HepG2 (cell line): ENCODE data around the gene EXOC7. TPM values are rescaled to one million over a fixed set of nuclear protein-coding genes. Genes with fewer than 3 reads are reported as not detected.

Source experiments
- ATAC-seq: fragments of 200-7000 bp; cut with Tn5 transposase; 3 replicates; pipeline ENCODE4 v1.9.1; 2020; ENCODE audit warnings: mild to moderate bottlenecking, moderate library complexity
- BruUV-seq: library from RNA; stranded (reverse); fragments of 400-500 nt; replicated peaks from 2 replicates; lab custom pipeline; 2021; lab: Mats Ljungman, UMichigan
- CTCF ChIA-PET: fragments of 300-600 bp; formaldehyde crosslinking; extraction: SDS; loops from one replicate; lab custom pipeline; 2021; ENCODE audit warnings: low total read pairs, inconsistent platforms, low intra/inter-chr PET ratio; lab: Yijun Ruan, JAX
- POLR2A ChIA-PET: fragments of 350-600 bp; sonication (Branson Sonifier 250); formaldehyde crosslinking; loops from one replicate; lab custom pipeline; 2020; ENCODE audit warnings: antibody characterized with exemption, inconsistent platforms; lab: Yijun Ruan, JAX
- DNase-seq: peaks from one replicate; pipeline ENCODE4 v3.0.0-alpha.2; 2015; ENCODE audit warnings: low spot score
- FAIRE-seq: peaks from 3 replicates; lab custom pipeline; 2011; peaks lifted over from hg19 to GRCh38; lab: Jason Lieb, UNC
- H2AFZ ChIP-seq: one replicate; pipeline ENCODE4 v1.6.1; 2011; ENCODE audit warnings: low read length, inconsistent platforms
- H3K27ac ChIP-seq: fragments of 300-600 bp; 3 replicates; pipeline ENCODE4 v1.8.0; 2011; ENCODE audit warnings: mixed run types, mild to moderate bottlenecking, mixed read lengths, low read length, inconsistent platforms; ENCODE audit not compliant: insufficient read depth; ENCODE audit errors: extremely low read length
- H3K27me3 ChIP-seq, 2 experiments: fragments of 200-600 bp in 1 of 2; 2 replicates in 1 of 2; 3 replicates in 1 of 2; pipeline versions ENCODE4 v1.6.0 to v1.8.0; 2011; ENCODE audit warnings: low read length in 2 of 2, mild to moderate bottlenecking in 2 of 2, moderate library complexity in 2 of 2, inconsistent platforms in 1 of 2; ENCODE audit not compliant: insufficient read depth in 2 of 2, control insufficient read depth in 1 of 2
- H3K36me3 ChIP-seq, 2 experiments: fragments of 200-600 bp in 1 of 2; replicated peaks in 1 of 2; 2 replicates in 1 of 2; 3 replicates in 1 of 2; pipeline versions ENCODE4 v1.5.1 to v1.8.0; 2011; ENCODE audit warnings: low read length in 2 of 2, inconsistent platforms in 1 of 2; ENCODE audit not compliant: insufficient read depth in 2 of 2, control insufficient read depth in 1 of 2
- H3K4me1 ChIP-seq: 2 replicates; pipeline ENCODE4 v1.5.1; 2012; ENCODE audit warnings: low read length, inconsistent platforms; ENCODE audit not compliant: insufficient read depth
- H3K4me2 ChIP-seq: 2 replicates; pipeline ENCODE4 v1.6.0; 2011; ENCODE audit warnings: low read depth, low read length, inconsistent platforms
- H3K4me3 ChIP-seq, 3 experiments: fragments of 200-600 bp in 1 of 3; sonication (generic), shearing (Covaris generic) in 1 of 3; replicated peaks in 1 of 3; 2 replicates each; pipeline ENCODE4 v1.5.1; 2011 to 2016; ENCODE audit warnings: low read length in 3 of 3, inconsistent platforms in 2 of 3, low read depth in 2 of 3, mild to moderate bottlenecking in 2 of 3, control low read depth in 1 of 3, mixed read lengths in 1 of 3; ENCODE audit not compliant: insufficient read depth in 1 of 3
- H3K79me2 ChIP-seq: one replicate; pipeline ENCODE4 v1.6.1; 2011; ENCODE audit warnings: low read length, inconsistent platforms; ENCODE audit not compliant: insufficient read depth
- H3K9ac ChIP-seq: 2 replicates; pipeline ENCODE4 v1.6.0; 2011; ENCODE audit warnings: mild to moderate bottlenecking, low read depth, low read length, inconsistent platforms; ENCODE audit not compliant: insufficient read depth
- H3K9me3 ChIP-seq: 2 replicates; pipeline ENCODE4 v1.5.1; 2012; ENCODE audit warnings: mild to moderate bottlenecking, low read length
- H4K20me1 ChIP-seq: 2 replicates; pipeline ENCODE4 v1.6.0; 2011; ENCODE audit warnings: inconsistent platforms, mild to moderate bottlenecking, low read length, moderate library complexity; ENCODE audit not compliant: insufficient read depth
- ARNTL ChIP-seq: sonication (generic); formaldehyde crosslinking; IDR thresholded peaks from 2 replicates; pipeline ENCODE4 v1.4.0; 2020; ENCODE audit warnings: mild to moderate bottlenecking, missing genetic modification reagents
- HNRNPL ChIP-seq: fragments of 200-400 bp; formaldehyde crosslinking; IDR thresholded peaks from 2 replicates; pipeline ENCODE4 v1.6.1; 2017; ENCODE audit warnings: mild to moderate bottlenecking, low read depth, low read length
- NR2C2 ChIP-seq: sonication (generic); formaldehyde crosslinking; IDR thresholded peaks from 2 replicates; pipeline ENCODE4 v1.4.0; 2020; ENCODE audit warnings: missing genetic modification reagents, mild to moderate bottlenecking, moderate library complexity, borderline replicate concordance
- PAX8 ChIP-seq: sonication (generic); formaldehyde crosslinking; IDR thresholded peaks from 2 replicates; pipeline ENCODE4 v1.8.0; 2022; ENCODE audit warnings: mild to moderate bottlenecking, missing genetic modification reagents, borderline replicate concordance
- RORA ChIP-seq: sonication (generic); formaldehyde crosslinking; IDR thresholded peaks from 2 replicates; pipeline ENCODE4 v1.5.0; 2020; ENCODE audit warnings: mild to moderate bottlenecking, missing genetic modification reagents, moderate library complexity
- TCF7 ChIP-seq: sonication (generic); IDR thresholded peaks from 2 replicates; pipeline ENCODE4 v1.6.1; 2016; ENCODE audit warnings: antibody characterized with exemption, low read depth
- TCF7L2 ChIP-seq: IDR thresholded peaks from 2 replicates; pipeline ENCODE4 v1.6.1; 2011; ENCODE audit warnings: mild to moderate bottlenecking, low read depth, low read length, moderate library complexity
- U2AF2 ChIP-seq: fragments of 200-400 bp; formaldehyde crosslinking; IDR thresholded peaks from 2 replicates; pipeline ENCODE4 v1.6.1; 2017; ENCODE audit warnings: low read depth, mild to moderate bottlenecking, low read length
- ZBTB38 ChIP-seq: sonication (generic); formaldehyde crosslinking; IDR thresholded peaks from 2 replicates; pipeline ENCODE4 v1.5.1; 2020; ENCODE audit warnings: mild to moderate bottlenecking, missing genetic modification reagents
- ZNF20 ChIP-seq: sonication (generic); formaldehyde crosslinking; IDR thresholded peaks from 2 replicates; pipeline ENCODE4 v1.4.0; 2020; ENCODE audit warnings: mild to moderate bottlenecking, moderate library complexity, missing genetic modification reagents
- ZNF484 ChIP-seq: sonication (generic); formaldehyde crosslinking; IDR thresholded peaks from 2 replicates; pipeline ENCODE4 v1.5.1; 2020; ENCODE audit warnings: mild to moderate bottlenecking, low read depth, missing genetic modification reagents, borderline replicate concordance
- ZNF501 ChIP-seq: sonication (generic); formaldehyde crosslinking; IDR thresholded peaks from 2 replicates; pipeline ENCODE4 v1.5.1; 2020; ENCODE audit warnings: mild to moderate bottlenecking, moderate library complexity, missing genetic modification reagents
- ZNF543 ChIP-seq: sonication (generic); formaldehyde crosslinking; IDR thresholded peaks from 2 replicates; pipeline ENCODE4 v1.4.0; 2020; ENCODE audit warnings: mild to moderate bottlenecking, missing genetic modification reagents
- ZSCAN22 ChIP-seq: sonication (generic); formaldehyde crosslinking; IDR thresholded peaks from 2 replicates; pipeline ENCODE4 v1.4.0; 2020; ENCODE audit warnings: mild to moderate bottlenecking, missing genetic modification reagents
- WGBS: methylation state at CpG from one replicate; pipeline ENCODE4 v1.1.6; 2017; ENCODE audit warnings: low lambda C conversion rate; 5-methylcytosine and 5-hydroxymethylcytosine counted together
- in situ Hi-C: cut with HindIII; loops from 2 replicates; pipeline ENCODE4 v1.10.0; 2017; ENCODE audit warnings: low pct_unique_long_range_greater_than_20kb; ENCODE audit not compliant: extremely low pct_ligation_motif_present
- intact Hi-C: fragments of 100-400 bp; cut with micrococcal nuclease; formaldehyde crosslinking; loops from one replicate; pipeline ENCODE4 v1.10.0; 2022; ENCODE audit not compliant: unreplicated experiment
- polyA plus RNA-seq, 8 experiments: library from polyadenylated mRNA; depleted of rRNA in 3 of 8; stranded (reverse) in 7 of 8; unstranded in 1 of 8; fragments of >200 nt; fragmentation: Illumina TruSeq in 4 of 8; extraction: Trizol in 4 of 8; gene quantifications; 2 replicates each; pipeline versions ENCODE4 v1.2.1 to v1.2.3, GENCODE V29; 2011 to 2016; ENCODE audit warnings: low read depth in 4 of 8, missing spikeins in 1 of 8, mixed read lengths in 1 of 8; ENCODE audit not compliant: insufficient read depth in 1 of 8
- total RNA-seq, 5 experiments: library from RNA; depleted of rRNA; stranded (reverse); fragments of >200 nt; fragmentation: Illumina TruSeq; extraction: Trizol; gene quantifications; 2 replicates each; pipeline ENCODE4 v1.2.3, GENCODE V29; 2016; ENCODE audit warnings: low read depth in 1 of 5
- TF ChIP-seq, protein P1 (sequence below): sonication (generic); formaldehyde crosslinking; IDR thresholded peaks from 2 replicates; pipeline ENCODE4 v1.4.0; 2020; ENCODE audit warnings: missing genetic modification reagents
- TF ChIP-seq, protein P2 (sequence below): sonication (generic); formaldehyde crosslinking; IDR thresholded peaks from 2 replicates; pipeline ENCODE4 v1.4.0; 2020; ENCODE audit warnings: missing genetic modification reagents
- TF ChIP-seq, protein P3 (sequence below): sonication (generic); formaldehyde crosslinking; IDR thresholded peaks from 2 replicates; pipeline ENCODE4 v1.4.0; 2020; ENCODE audit warnings: missing genetic modification reagents; ENCODE audit errors: not compliant biosample characterization
- TF ChIP-seq, protein P4 (sequence below): sonication (generic); formaldehyde crosslinking; IDR thresholded peaks from 2 replicates; pipeline ENCODE4 v1.4.0; 2020; ENCODE audit warnings: missing genetic modification reagents

Gene EXOC7
- total and polyA plus RNA-seq, 2 of the 13 experiments (the other 11 are each of a cell fraction or from before 2014, with no cell fraction given): 86.9 to 116 TPM

DNA sequence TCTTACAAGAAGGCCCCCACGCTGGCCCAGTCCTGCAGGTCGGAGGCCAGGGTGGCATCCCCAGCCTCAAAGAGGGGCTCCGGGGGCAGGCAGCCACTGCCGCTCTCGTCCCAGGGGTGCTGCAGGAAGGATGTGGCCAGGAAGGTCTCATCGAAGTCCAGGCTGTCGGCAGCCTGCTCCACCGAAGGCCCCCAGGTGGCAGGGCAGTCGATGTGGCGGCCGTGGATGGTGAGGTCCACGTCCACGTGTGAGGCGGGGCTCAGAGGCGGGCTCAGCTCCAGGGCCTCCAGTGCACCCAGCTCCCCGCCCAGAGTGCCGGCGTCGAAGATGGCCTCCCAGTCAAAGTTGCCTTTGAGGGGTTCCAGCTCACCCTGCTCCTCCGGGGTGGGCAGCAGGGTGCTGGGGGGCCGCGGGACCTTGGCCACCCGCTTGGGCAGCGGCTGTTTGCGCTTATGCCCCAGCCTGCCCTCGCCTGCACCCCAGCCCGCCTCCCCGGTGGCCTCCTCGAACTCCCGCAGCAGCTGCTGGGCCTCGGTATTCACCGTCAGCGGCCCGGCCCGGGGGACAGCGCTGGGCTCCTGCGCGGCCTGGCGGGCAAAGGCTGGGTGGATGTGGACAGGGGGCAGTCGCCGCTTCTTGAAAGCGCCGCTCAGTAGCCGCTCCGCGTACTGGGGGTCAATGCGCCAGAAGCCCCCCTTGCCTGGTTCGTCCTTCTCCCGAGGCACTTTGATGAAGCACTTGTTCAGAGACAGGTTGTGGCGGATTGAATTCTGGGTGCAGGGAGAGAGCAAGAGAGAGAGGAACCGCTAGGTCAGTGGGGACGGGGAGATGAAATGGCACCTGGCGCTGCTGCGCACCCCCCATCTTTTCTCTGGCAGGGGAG lies 34.0 kb upstream of the EXOC7 start:
- intact Hi-C loops: no loop called here
- Histone ChIP-seq H3K4me3 (peak overlapping the region; percentile 27 to 71 (median 52); a peak in 5 of 6 replicates), H3K9ac (peak overlapping the region; percentile 54), H3K4me1 (peaks cover 91% of the 10 kb centered on the region), H3K36me3 (no peaks in the 10 kb centered on the region), H3K9me3 (no peaks in the 10 kb centered on the region), H3K79me2 (no peaks in the 10 kb centered on the region), H2AFZ (no peak overlapping the region), H3K4me2 (peak overlapping the region; percentile 92), H4K20me1 (no peaks in the 10 kb centered on the region), H3K27ac (peak overlapping the region; percentile 70), H3K27me3 (peaks cover 3 to 14% of the 10 kb centered on the region in 2 experiments)
- POLR2A ChIA-PET: interaction anchor here (1.0 to 1.8 kb wide), 10 partner anchors 9 to 261 kb away, joined by 3 to 14 read pairs (median 5); no protein-coding TSS in a partner anchor
- BruUV-seq: TSS peak; percentile 65
- FAIRE-seq (peak; percentile 23), DNase-seq (no peak), ATAC-seq (no peak)
- CTCF ChIA-PET: interaction anchor here (1.2 kb wide), 1 partner anchor 17 kb away, joined by 3 read pairs; no protein-coding TSS in a partner anchor
- in situ Hi-C loops: no loop called here
- WGBS: 88% methylated on average over 37 of the region's 54 CpGs
- TF ChIP-seq, protein P1, sequence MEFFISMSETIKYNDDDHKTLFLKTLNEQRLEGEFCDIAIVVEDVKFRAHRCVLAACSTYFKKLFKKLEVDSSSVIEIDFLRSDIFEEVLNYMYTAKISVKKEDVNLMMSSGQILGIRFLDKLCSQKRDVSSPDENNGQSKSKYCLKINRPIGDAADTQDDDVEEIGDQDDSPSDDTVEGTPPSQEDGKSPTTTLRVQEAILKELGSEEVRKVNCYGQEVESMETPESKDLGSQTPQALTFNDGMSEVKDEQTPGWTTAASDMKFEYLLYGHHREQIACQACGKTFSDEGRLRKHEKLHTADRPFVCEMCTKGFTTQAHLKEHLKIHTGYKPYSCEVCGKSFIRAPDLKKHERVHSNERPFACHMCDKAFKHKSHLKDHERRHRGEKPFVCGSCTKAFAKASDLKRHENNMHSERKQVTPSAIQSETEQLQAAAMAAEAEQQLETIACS (CRISPR knock-in tag): no peak
- TF ChIP-seq TCF7 (no peak), RORA (CRISPR knock-in tag) (no peak), ZSCAN22 (no peak), TCF7L2 (no peak), ZNF20 (CRISPR knock-in tag) (0 out of 2 replicates have a peak, but pooled peaks have one; percentile 32), HNRNPL (no peak), ZNF501 (CRISPR knock-in tag) (0 out of 2 replicates have a peak, but pooled peaks have one; percentile 5), ARNTL (0 out of 2 replicates have a peak, but pooled peaks have one; percentile 31), U2AF2 (no peak), ZNF484 (CRISPR knock-in tag) (no peak), NR2C2 (no peak), ZBTB38 (CRISPR knock-in tag) (peak; percentile 79), ZNF543 (CRISPR knock-in tag) (0 out of 2 replicates have a peak, but pooled peaks have one; percentile 6), PAX8 (CRISPR knock-in tag) (0 out of 2 replicates have a peak, but pooled peaks have one; percentile 26)
- TF ChIP-seq, protein P2, sequence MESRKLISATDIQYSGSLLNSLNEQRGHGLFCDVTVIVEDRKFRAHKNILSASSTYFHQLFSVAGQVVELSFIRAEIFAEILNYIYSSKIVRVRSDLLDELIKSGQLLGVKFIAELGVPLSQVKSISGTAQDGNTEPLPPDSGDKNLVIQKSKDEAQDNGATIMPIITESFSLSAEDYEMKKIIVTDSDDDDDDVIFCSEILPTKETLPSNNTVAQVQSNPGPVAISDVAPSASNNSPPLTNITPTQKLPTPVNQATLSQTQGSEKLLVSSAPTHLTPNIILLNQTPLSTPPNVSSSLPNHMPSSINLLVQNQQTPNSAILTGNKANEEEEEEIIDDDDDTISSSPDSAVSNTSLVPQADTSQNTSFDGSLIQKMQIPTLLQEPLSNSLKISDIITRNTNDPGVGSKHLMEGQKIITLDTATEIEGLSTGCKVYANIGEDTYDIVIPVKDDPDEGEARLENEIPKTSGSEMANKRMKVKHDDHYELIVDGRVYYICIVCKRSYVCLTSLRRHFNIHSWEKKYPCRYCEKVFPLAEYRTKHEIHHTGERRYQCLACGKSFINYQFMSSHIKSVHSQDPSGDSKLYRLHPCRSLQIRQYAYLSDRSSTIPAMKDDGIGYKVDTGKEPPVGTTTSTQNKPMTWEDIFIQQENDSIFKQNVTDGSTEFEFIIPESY (CRISPR knock-in tag): peak; percentile 93
- TF ChIP-seq, protein P3, sequence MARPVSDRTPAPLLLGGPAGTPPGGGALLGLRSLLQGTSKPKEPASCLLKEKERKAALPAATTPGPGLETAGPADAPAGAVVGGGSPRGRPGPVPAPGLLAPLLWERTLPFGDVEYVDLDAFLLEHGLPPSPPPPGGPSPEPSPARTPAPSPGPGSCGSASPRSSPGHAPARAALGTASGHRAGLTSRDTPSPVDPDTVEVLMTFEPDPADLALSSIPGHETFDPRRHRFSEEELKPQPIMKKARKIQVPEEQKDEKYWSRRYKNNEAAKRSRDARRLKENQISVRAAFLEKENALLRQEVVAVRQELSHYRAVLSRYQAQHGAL (CRISPR knock-in tag): no peak
- TF ChIP-seq, protein P4, sequence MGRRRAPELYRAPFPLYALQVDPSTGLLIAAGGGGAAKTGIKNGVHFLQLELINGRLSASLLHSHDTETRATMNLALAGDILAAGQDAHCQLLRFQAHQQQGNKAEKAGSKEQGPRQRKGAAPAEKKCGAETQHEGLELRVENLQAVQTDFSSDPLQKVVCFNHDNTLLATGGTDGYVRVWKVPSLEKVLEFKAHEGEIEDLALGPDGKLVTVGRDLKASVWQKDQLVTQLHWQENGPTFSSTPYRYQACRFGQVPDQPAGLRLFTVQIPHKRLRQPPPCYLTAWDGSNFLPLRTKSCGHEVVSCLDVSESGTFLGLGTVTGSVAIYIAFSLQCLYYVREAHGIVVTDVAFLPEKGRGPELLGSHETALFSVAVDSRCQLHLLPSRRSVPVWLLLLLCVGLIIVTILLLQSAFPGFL (CRISPR knock-in tag): 0 out of 2 replicates have a peak, but pooled peaks have one; percentile 22
